Measurements from ENCODE around the gene ABHD15.

- TF ChIP-seq ZC3H10 (CRISPR knock-in tag; IDR thresholded peaks at IDR 0.05) (no peak), ZNF565 (CRISPR knock-in tag; conservative IDR thresholded peaks at IDR 0.05; ENCODE audit: low read depth) (no peak), TOX (CRISPR knock-in tag; IDR thresholded peaks at IDR 0.05; ENCODE audit: borderline replicate concordance) (no peak), ZFP30 (CRISPR knock-in tag; IDR thresholded peaks at IDR 0.05) (no peak), ZFP3 (CRISPR knock-in tag; IDR thresholded peaks at IDR 0.05) (no peak), CREB5 (CRISPR knock-in tag; IDR thresholded peaks at IDR 0.05; ENCODE audit: low read depth) (no peak), TCF4 (CRISPR knock-in tag; IDR thresholded peaks at IDR 0.05; ENCODE audit: borderline replicate concordance) (no peak), CSDC2 (CRISPR knock-in tag; IDR thresholded peaks at IDR 0.05) (no peak), TSHZ2 (CRISPR knock-in tag; IDR thresholded peaks at IDR 0.05) (no peak)
- TF ChIP-seq, protein P1, sequence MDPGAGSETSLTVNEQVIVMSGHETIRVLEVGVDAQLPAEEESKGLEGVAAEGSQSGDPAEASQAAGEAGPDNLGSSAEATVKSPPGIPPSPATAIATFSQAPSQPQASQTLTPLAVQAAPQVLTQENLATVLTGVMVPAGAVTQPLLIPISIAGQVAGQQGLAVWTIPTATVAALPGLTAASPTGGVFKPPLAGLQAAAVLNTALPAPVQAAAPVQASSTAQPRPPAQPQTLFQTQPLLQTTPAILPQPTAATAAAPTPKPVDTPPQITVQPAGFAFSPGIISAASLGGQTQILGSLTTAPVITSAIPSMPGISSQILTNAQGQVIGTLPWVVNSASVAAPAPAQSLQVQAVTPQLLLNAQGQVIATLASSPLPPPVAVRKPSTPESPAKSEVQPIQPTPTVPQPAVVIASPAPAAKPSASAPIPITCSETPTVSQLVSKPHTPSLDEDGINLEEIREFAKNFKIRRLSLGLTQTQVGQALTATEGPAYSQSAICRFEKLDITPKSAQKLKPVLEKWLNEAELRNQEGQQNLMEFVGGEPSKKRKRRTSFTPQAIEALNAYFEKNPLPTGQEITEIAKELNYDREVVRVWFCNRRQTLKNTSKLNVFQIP (CRISPR knock-in tag; IDR thresholded peaks at IDR 0.05; ENCODE audit: borderline replicate concordance, low read depth), result no peak
Observed at GRCh38 chr17:29577001-29577370, 10.1 kb upstream of the ABHD15 start.

All from SK-N-SH treated with all-trans-retinoic acid at 6 μM for 48 hours (cell line).